GM12892 (cell line): ENCODE data around the gene TBC1D9B.
"Not testable (repeated sequence)": the region's sequence is repeated elsewhere in the genome, so short reads cannot be mapped to it uniquely, and the experiment has no call there.

Experiments
- DNase-seq: peaks from one replicate; pipeline ENCODE4 v3.0.0; 2011; ENCODE audit not compliant: insufficient read length
- FAIRE-seq: peaks from 2 replicates; lab custom pipeline; 2011; peaks lifted over from hg19 to GRCh38; lab: Jason Lieb, UNC
- POLR2A ChIP-seq: IDR thresholded peaks from 2 replicates; pipeline ENCODE4 v1.6.1; 2011; ENCODE audit warnings: low read depth, low read length, control low read depth
- POLR2AphosphoS5 ChIP-seq: IDR thresholded peaks from 2 replicates; pipeline ENCODE4 v1.6.1; 2011; ENCODE audit warnings: low read depth, low read length, control low read depth
- TAF1 ChIP-seq: IDR thresholded peaks from 2 replicates; pipeline ENCODE4 v1.6.1; 2011; ENCODE audit warnings: low read depth, mild to moderate bottlenecking, control low read depth, low read length, borderline replicate concordance

Gene TBC1D9B

DNA sequence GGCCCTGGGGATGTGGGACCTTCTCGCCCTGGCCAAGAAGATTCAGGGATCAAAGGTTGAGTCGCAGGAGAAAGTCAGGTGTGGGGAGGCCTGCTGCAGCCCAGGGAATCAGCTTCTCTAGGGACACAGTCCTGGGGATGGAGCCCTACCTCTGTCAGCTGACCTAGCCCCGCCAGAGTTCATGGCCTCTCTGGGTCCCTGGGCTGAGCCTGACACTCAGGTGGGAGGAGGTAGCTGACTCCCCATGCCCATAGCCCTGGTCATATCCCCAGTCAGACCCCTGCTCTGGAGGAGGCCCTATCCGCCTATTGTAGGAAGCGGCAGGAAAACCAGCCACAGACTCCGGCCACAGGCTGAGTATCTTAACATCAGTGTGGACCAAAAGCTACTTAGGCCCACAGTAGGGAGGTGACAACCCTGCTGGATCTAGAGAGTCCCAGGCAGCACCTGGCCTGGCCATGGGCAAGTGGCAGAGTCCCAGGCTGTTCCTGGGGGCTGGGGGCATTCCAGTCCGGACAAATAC is 34.0 kb downstream of the TBC1D9B start:
- DNase-seq: no peak
- TF ChIP-seq POLR2A (no peak), POLR2AphosphoS5 (no peak), TAF1 (no peak)
- FAIRE-seq: no peak

DNA sequence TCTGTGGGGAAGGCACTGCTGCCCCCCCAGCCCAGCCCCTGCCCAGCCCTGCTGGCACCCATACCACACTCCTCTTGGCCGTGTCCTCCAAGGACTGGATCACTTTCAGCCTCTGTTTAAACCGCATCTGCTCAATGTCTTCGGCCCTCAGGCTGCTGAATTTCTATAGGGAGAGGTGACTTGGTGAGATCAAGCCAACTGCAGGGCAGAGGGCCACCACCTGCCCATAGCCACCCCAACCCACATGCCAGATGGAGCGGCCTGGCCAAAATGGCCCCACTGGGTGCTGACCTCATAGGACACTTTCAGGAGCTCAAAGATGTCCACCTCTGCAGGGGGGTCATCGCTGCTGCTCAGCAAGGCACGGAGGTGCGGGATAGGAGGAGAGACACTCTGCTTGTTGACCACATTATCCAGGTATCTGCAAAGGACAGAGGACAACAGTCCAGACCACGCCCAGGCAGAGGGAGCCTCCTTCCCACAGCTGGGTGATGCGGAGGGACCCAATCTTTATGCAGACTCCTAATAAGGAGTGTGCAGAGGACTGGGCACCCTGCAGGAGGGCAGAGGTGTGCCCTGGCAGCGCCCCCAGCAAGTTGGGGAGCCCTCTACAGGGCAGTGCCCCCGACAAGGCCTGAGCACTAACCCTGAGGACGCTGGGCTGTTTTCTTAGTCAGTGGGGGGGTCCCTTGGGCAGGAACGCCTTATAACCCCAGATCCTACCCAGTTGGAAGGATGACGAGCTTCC is 34.7 kb downstream of the TBC1D9B start:
- DNase-seq: no peak
- FAIRE-seq: no peak
- TF ChIP-seq POLR2AphosphoS5: no peak
- no peak for TF ChIP-seq POLR2A
- no peak for TF ChIP-seq TAF1

GRCh38 chr5:179872055-179872827 is 35.5 kb downstream of the TBC1D9B start:
- no peak for DNase-seq
- no peak for TF ChIP-seq TAF1
- no peak for TF ChIP-seq POLR2AphosphoS5
- TF ChIP-seq POLR2A: no peak
- FAIRE-seq: no peak

- DNase-seq, FAIRE-seq: not testable (repeated sequence)
These were observed 36.2 kb downstream of the TBC1D9B start for GRCh38 chr5:179871533-179871932.

- DNase-seq (no peak), FAIRE-seq (no peak)
- TF ChIP-seq POLR2AphosphoS5: no peak
- no peak for TF ChIP-seq POLR2A
- no peak for TF ChIP-seq TAF1
These were observed 36.7 kb downstream of the TBC1D9B start for GRCh38 chr5:179870952-179871351.

GRCh38 chr5:179870403-179870903 is 37.2 kb downstream of the TBC1D9B start:
- DNase-seq (no peak), FAIRE-seq (no peak)
- TF ChIP-seq TAF1: no peak
- no peak for TF ChIP-seq POLR2A
- no peak for TF ChIP-seq POLR2AphosphoS5

DNA sequence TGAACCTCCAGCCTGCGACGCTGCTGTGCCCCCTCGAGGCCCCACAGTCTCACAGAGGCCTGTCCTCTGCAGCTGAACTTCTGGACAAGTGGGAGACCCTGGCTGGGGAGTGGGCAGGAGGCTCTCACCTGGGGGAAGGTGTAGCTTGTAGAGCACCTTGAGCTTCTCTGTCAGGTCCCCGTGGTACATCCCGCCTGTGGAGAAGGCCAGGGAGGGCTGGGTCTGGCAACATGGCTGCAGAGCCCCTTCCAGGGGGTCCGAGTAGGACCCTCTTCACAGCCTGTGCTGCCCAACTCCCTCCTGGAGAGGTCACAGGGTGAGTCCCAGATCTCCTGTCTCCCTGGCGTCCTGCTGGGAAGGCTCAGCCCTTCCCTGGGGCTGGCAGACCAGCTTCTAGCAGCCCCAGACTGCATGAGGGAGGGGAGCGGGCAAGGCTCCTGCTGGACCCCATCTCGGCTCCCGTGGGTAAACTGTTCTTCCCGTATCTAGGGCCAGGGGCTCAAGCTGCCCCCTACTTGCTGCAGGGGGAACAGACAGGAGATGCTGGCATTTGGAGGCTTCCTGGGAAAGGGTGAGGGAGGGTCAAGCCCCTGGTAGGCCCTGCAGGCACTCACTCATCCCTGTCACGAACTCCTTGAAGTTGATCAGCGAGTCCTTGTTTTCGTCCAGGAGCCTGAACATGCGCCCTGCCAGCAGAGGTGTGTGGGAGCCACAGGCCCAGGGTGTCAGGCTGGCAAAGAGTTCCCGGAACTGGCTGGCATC is 37.9 kb downstream of the TBC1D9B start:
- FAIRE-seq: no peak

GRCh38 chr5:179869101-179869500 is 38.6 kb downstream of the TBC1D9B start:
- TF ChIP-seq TAF1 (no peak), POLR2AphosphoS5 (no peak), POLR2A (no peak)
- no peak for FAIRE-seq
- DNase-seq: no peak

More for the DNA sequence above, 37.9 kb downstream of the TBC1D9B start:
- no peak for TF ChIP-seq TAF1
- no peak for TF ChIP-seq POLR2AphosphoS5
- TF ChIP-seq POLR2A: no peak
- DNase-seq: no peak

DNA sequence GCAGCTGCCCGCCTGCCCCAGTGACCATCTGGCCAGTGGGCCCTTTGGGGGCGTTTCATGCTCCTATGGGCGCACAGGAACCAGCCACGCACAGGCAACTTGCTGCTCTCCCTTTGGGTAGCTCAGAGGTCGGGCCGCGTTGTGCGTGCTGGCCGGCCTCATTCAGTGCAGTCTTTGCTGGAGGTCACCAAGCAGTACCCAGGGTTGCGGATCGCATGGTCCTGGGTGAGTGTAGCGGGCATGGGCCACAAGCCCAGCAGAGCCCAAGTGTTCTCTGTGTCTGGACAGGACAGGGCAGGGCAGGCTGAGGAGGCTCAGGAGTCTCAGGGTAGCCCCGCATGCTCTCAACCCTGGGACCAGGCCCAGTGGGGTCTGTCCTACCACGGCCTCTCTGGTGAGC is 39.2 kb downstream of the TBC1D9B start:
- no peak for FAIRE-seq
- no peak for DNase-seq
- no peak for TF ChIP-seq POLR2AphosphoS5
- no peak for TF ChIP-seq TAF1
- TF ChIP-seq POLR2A: no peak

GRCh38 chr5:179867476-179867875 is 40.2 kb downstream of the TBC1D9B start:
- FAIRE-seq (no peak), DNase-seq (no peak)
- TF ChIP-seq POLR2AphosphoS5 (no peak), TAF1 (no peak), POLR2A (no peak)

DNA sequence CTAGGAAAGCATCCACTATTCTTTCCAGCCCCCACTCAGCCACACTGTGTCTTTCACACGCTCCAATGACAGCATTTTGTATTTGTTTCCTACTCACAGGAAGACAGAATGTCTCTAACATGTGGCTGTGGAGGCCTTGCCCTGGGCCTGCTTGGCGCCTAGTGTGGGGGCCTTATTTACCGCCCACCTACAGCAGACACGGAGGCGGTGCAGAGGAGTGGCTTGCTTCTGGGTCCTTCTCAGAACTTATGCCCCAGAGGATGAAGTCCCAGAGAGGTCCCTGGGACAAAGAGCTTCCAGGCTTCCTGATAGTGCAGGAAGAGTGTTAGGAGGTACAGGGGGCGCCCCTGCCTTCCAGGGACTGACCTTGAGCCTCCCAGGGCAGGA is 40.6 kb downstream of the TBC1D9B start:
- no peak for TF ChIP-seq POLR2AphosphoS5
- TF ChIP-seq TAF1: no peak
- no peak for TF ChIP-seq POLR2A
- no peak for FAIRE-seq
- no peak for DNase-seq

DNA sequence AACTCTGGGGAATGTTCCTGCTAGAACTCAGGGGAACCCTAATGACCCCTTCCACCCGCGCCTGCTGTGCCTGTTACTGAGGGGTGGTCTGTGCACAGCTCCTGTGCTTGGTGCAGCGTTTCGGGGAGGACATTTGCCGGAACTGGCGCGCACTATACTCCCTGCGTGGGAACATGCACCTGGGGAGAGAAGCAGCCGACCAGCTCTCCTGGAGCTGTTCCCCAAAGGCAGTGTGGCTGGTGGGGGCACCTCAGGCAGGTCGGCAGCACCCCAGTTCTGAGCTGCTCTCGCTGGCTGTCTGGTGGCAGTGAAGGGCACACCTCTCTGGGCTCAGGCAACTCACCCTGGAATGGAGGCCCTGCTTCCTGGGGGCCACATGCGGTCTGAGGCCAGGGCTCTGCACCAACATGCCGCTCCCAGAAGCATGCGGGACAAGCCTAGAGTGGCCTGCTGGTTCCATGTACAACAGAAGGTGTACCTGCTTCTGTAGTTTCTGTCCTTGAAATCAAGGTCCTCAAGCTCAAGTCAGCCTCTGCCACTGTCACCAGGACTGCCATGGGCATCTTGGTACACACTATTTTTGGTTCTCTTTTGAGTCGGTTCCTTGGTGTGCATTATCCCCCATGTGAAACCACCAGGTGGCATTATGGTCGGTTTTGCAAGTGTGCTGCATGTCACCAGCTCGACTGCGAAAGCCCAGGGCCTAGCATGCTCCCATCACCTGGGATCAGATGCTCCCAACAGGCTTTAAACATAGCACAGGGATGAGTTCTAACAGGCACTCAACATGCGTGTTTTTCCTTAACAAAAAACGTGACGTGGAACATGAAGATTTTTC is 41.2 kb downstream of the TBC1D9B start:
- FAIRE-seq: no peak
- no peak for DNase-seq
- no peak for TF ChIP-seq POLR2AphosphoS5
- TF ChIP-seq POLR2A: no peak
- no peak for TF ChIP-seq TAF1
